PC-9 (cell line): ENCODE results near the gene EGR4. TPM values are rescaled to one million over a fixed set of nuclear protein-coding genes. Genes with fewer than 3 reads are reported as not detected.

Source experiments
- BruUV-seq: library from RNA; stranded (reverse); fragments of 400-500 nt; replicated peaks from 2 replicates; lab custom pipeline; 2021; lab: Mats Ljungman, UMichigan
- CTCF ChIA-PET: fragments of 300-600 bp; sonication (Branson Sonifier 250); formaldehyde crosslinking; loops from one replicate; lab custom pipeline; 2022; ENCODE audit warnings: antibody characterized with exemption; lab: Charles Lee
- POLR2A ChIA-PET: fragments of 300-600 bp; sonication (Branson Sonifier 250); formaldehyde crosslinking; loops from one replicate; lab custom pipeline; 2022; ENCODE audit warnings: antibody characterized with exemption; ENCODE audit not compliant: unreplicated experiment; lab: Charles Lee
- DNase-seq, 2 experiments: peaks; one replicate each; pipeline versions ENCODE4 v3.0.0 to v3.0.0-alpha.2; 2015 to 2022; ENCODE audit warnings: mixed read lengths in 1 of 2
- H2AFZ ChIP-seq: fragments of 200-600 bp; sonication (generic); 2 replicates; pipeline ENCODE4 v1.8.1; 2017; ENCODE audit warnings: antibody characterized with exemption
- H3F3A ChIP-seq: fragments of 200-600 bp; sonication (generic); 2 replicates; pipeline ENCODE4 v1.8.1; 2017; ENCODE audit warnings: antibody characterized with exemption, mild to moderate bottlenecking, low read depth; ENCODE audit not compliant: insufficient read depth
- H3K27ac ChIP-seq: fragments of 200-600 bp; sonication (generic); 2 replicates; pipeline ENCODE4 v1.6.1; 2016; ENCODE audit warnings: mixed run types
- H3K27me3 ChIP-seq: fragments of 200-600 bp; sonication (generic); 2 replicates; pipeline ENCODE4 v1.6.1; 2016; ENCODE audit warnings: low read depth, mixed run types; ENCODE audit not compliant: insufficient read depth
- H3K36me3 ChIP-seq: fragments of 200-600 bp; sonication (generic); 2 replicates; pipeline ENCODE4 v1.6.1; 2016; ENCODE audit warnings: low read depth, mixed run types
- H3K4me1 ChIP-seq: fragments of 200-600 bp; sonication (generic); replicated peaks from 2 replicates; pipeline ENCODE4 v1.6.1; 2016; ENCODE audit warnings: mixed run types; ENCODE audit not compliant: insufficient read depth
- H3K4me2 ChIP-seq: fragments of 200-600 bp; sonication (generic); 2 replicates; pipeline ENCODE4 v1.6.1; 2017; ENCODE audit warnings: mixed run types
- H3K4me3 ChIP-seq: fragments of 200-600 bp; sonication (generic); 2 replicates; pipeline ENCODE4 v1.6.1; 2016; ENCODE audit warnings: mixed run types
- H3K79me2 ChIP-seq: fragments of 200-600 bp; sonication (generic); 2 replicates; pipeline ENCODE4 v1.6.1; 2017; ENCODE audit warnings: low read depth, mixed run types
- H3K9me2 ChIP-seq: fragments of 200-600 bp; sonication (generic); 2 replicates; pipeline ENCODE4 v1.8.1; 2017; ENCODE audit warnings: mild to moderate bottlenecking; ENCODE audit not compliant: insufficient read depth
- H3K9me3 ChIP-seq: fragments of 200-600 bp; sonication (generic); 2 replicates; pipeline ENCODE4 v1.8.1; 2016; ENCODE audit warnings: low read depth; ENCODE audit not compliant: insufficient read depth
- H4K20me1 ChIP-seq: fragments of 200-600 bp; sonication (generic); 2 replicates; pipeline ENCODE4 v1.8.1; 2017; ENCODE audit not compliant: insufficient read depth
- CTCF ChIP-seq: fragments of 200-600 bp; sonication (generic); conservative IDR thresholded peaks from 2 replicates; pipeline ENCODE4 v1.6.1; 2017; ENCODE audit warnings: mixed run types, antibody characterized with exemption, mild to moderate bottlenecking, moderate library complexity
- EZH2 ChIP-seq: fragments of 200-600 bp; sonication (generic); IDR thresholded peaks from 2 replicates; pipeline ENCODE4 v1.8.0; 2017; ENCODE audit warnings: antibody characterized with exemption, low read depth
- intact Hi-C: fragments of 100-400 bp; cut with micrococcal nuclease; formaldehyde crosslinking; loops from one replicate; pipeline ENCODE4 v1.10.0; 2022; ENCODE audit not compliant: unreplicated experiment
- total RNA-seq: library from RNA; stranded (reverse); gene quantifications from 2 replicates; pipeline ENCODE4 v1.2.3, GENCODE V29; 2021

Gene EGR4
- total RNA-seq, 1 experiment from 2014 or later: not detected

GRCh38 chr2:73292316-73292905, 937 bp downstream of the EGR4 start:
- Histone ChIP-seq H3K4me1 (0 out of 2 replicates have a peak, but pooled peaks cover 5% of the 10 kb centered on the region), H3K79me2 (no peaks in the 10 kb centered on the region), H3K27me3 (peaks cover 28% of the 10 kb centered on the region), H3F3A (peaks cover 14% of the 10 kb centered on the region; the same call in 1 of the 2 replicates), H2AFZ (no peak overlapping the region), H3K36me3 (no peaks in the 10 kb centered on the region), H3K9me2 (no peaks in the 10 kb centered on the region), H3K9me3 (no peaks in the 10 kb centered on the region), H4K20me1 (no peaks in the 10 kb centered on the region; the same call in 1 of the 2 replicates), H3K27ac (no peak overlapping the region), H3K4me3 (no peak overlapping the region), H3K4me2 (no peak overlapping the region)
- ChIA-PET POLR2A (no interaction called here), CTCF (no interaction called here)
- intact Hi-C loops: no loop called here
- TF ChIP-seq EZH2 (no peak), CTCF (no peak)
- TSS peak; percentile 23 for BruUV-seq
- DNase-seq: no peak

DNA sequence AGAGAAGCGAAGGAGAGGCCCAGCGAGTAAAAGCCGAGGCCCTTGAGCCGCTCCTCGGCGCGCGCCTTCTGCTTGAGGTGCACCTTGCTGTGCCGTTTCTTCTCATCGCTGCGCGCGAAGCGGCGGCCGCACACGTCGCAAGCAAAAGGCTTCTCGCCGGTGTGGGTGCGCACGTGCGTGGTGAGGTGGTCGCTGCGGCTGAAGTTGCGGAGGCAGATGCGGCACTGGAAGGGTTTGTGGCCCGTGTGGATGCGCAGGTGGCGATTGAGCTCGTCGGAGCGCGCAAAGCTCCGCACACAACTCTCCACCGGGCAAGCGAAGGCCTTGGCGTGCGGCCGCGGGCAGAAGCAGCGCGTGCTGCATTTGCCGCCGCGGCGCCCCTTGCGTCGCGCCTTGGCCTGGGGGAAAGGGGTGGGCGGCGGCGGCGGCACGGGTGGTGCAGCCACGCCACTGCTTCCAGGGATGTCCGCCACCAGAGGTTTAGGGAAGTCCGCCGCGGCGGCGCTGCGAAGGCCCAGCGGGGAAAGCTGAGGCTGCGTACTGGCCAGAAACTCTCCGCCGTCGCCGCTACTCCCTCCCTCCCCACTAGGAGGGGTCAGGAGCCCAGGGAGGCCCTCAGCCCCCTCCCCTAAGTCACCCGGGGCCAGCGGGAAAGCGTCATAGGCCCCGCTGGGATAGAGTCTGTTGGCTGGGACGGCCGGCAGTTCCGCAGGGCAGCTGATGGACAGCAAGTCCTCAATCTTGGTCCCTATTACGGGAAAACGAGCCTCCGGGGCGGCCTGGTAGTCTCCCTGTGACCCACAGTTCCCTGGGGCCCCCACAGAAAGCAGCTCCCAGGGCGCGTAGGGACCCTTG, 1.7 kb downstream of the EGR4 start:
- Histone ChIP-seq H3K27me3 (peaks cover 23% of the 10 kb centered on the region), H3K4me3 (no peak overlapping the region), H4K20me1 (no peaks in the 10 kb centered on the region; the same call in 1 of the 2 replicates), H3K27ac (no peak overlapping the region), H2AFZ (no peak overlapping the region), H3K9me2 (no peaks in the 10 kb centered on the region), H3K4me1 (0 out of 2 replicates have a peak, but pooled peaks cover 5% of the 10 kb centered on the region), H3K4me2 (no peak overlapping the region), H3K36me3 (no peaks in the 10 kb centered on the region), H3F3A (peaks cover 14% of the 10 kb centered on the region; the same call in 1 of the 2 replicates), H3K79me2 (no peaks in the 10 kb centered on the region), H3K9me3 (no peaks in the 10 kb centered on the region)
- TF ChIP-seq CTCF (no peak), EZH2 (no peak)
- no peak for DNase-seq
- CTCF ChIA-PET: no interaction called here
- BruUV-seq: no TSS peak
- intact Hi-C loops: no loop called here
- POLR2A ChIA-PET: no interaction called here

GRCh38 chr2:73291093-73291460, 2.3 kb downstream of the EGR4 start:
- no peak overlapping the region for H2AFZ ChIP-seq
- TF ChIP-seq CTCF (no peak), EZH2 (no peak)
- peaks cover 22% of the 10 kb centered on the region for H3K27me3 ChIP-seq
- no peaks in the 10 kb centered on the region for H3K79me2 ChIP-seq
- H3F3A ChIP-seq: peaks cover 14% of the 10 kb centered on the region; the same call in 1 of the 2 replicates
- no peaks in the 10 kb centered on the region for H3K9me3 ChIP-seq
- POLR2A ChIA-PET: no interaction called here
- H3K4me3 ChIP-seq: no peak overlapping the region
- H3K4me2 ChIP-seq: no peak overlapping the region
- H4K20me1 ChIP-seq: no peaks in the 10 kb centered on the region; the same call in 1 of the 2 replicates
- 0 out of 2 replicates have a peak, but pooled peaks cover 5% of the 10 kb centered on the region for H3K4me1 ChIP-seq
- no peaks in the 10 kb centered on the region for H3K36me3 ChIP-seq
- intact Hi-C loops: no loop called here
- CTCF ChIA-PET: no interaction called here
- H3K9me2 ChIP-seq: no peaks in the 10 kb centered on the region
- BruUV-seq: no TSS peak
- DNase-seq: no peak
- H3K27ac ChIP-seq: no peak overlapping the region
